ENCODE results near the gene PRPF38A.
"Not testable (repeated sequence)": the region's sequence is repeated elsewhere in the genome, so short reads cannot be mapped to it uniquely, and the experiment has no call there.

The PRPF38A gene

DNA sequence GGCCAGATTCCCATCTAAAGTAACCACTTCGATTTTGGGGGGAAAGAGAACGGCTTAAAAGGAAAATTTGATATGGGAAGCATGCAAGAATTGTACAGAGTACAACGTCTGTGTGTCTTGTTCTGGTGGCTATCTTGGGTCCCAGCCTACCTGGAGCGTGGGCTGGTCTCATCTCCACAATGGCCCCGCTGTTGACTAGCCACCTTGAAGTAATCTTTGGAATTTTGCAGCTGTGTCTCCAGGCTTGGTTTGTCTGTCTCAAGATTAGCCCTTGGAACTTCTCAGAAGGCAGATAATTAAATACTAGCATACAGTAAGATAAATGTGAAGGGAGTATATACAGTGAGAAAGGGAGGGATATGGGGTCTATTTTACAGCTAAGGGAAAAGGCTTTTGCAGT, 37.1 kb upstream of the PRPF38A start:
- no peak overlapping the region for H3K4me2 ChIP-seq (ENCODE audit: low read length)
- H3K4me3 ChIP-seq (ENCODE audit: low read depth, low read length), result no peak overlapping the region
- no peak overlapping the region for H2BK12ac ChIP-seq (ENCODE audit: low read length)
- no peak overlapping the region for H3K18ac ChIP-seq (ENCODE audit: low read length)
- H3K23ac ChIP-seq (ENCODE audit: low read length), result no peak overlapping the region
- no peak overlapping the region for H3K14ac ChIP-seq (ENCODE audit: low read length)
- no peak overlapping the region for H4K12ac ChIP-seq (ENCODE audit: low read depth, low read length)
- H3K79me2 ChIP-seq (ENCODE audit: control insufficient read depth, insufficient read depth, low read length, poor library complexity), result peaks cover 12% of the 10 kb centered on the region
- H3K4ac ChIP-seq (ENCODE audit: low read depth, low read length), result no peak overlapping the region
- H3K4me1 ChIP-seq (ENCODE audit: control insufficient read depth in 1 of 2, insufficient read depth in 2 of 2, low read length in 2 of 2), result peaks cover 11 to 12% of the 10 kb centered on the region in 2 experiments
- no CpG with 5 or more reads among the region's 5 CpGs for WGBS (ENCODE audit: extremely low coverage, insufficient coverage, insufficient read length)
- DNase-seq, result no peak
- H3K9ac ChIP-seq (ENCODE audit: low read length), result no peak overlapping the region
- H3K9me3 ChIP-seq (ENCODE audit: insufficient read depth, low read depth, low read length), result no peaks in the 10 kb centered on the region
- H3K27ac ChIP-seq (ENCODE audit: low read depth, low read length), result no peak overlapping the region
- H2AFZ ChIP-seq (ENCODE audit: insufficient read depth, low read length, poor library complexity), result no peak overlapping the region
- H3K36me3 ChIP-seq (ENCODE audit: control insufficient read depth in 1 of 2, insufficient read depth in 2 of 2, low read length in 2 of 2), result peaks cover 4 to 13% of the 10 kb centered on the region in 2 experiments
- no peak overlapping the region for H4K91ac ChIP-seq (ENCODE audit: low read depth, low read length)
- H4K8ac ChIP-seq (ENCODE audit: low read depth, low read length), result no peak overlapping the region
- H3K27me3 ChIP-seq (ENCODE audit: insufficient read depth, low read length), result no peaks in the 10 kb centered on the region
- H2BK120ac ChIP-seq (ENCODE audit: insufficient read depth, low read length, poor library complexity), result no peak overlapping the region
- H2AK5ac ChIP-seq (ENCODE audit: low read length), result no peak overlapping the region
- peaks cover 10% of the 10 kb centered on the region for H3K79me1 ChIP-seq (ENCODE audit: low read length)
- no peak overlapping the region for H2BK5ac ChIP-seq (ENCODE audit: low read depth, low read length, poor library complexity)

DNA sequence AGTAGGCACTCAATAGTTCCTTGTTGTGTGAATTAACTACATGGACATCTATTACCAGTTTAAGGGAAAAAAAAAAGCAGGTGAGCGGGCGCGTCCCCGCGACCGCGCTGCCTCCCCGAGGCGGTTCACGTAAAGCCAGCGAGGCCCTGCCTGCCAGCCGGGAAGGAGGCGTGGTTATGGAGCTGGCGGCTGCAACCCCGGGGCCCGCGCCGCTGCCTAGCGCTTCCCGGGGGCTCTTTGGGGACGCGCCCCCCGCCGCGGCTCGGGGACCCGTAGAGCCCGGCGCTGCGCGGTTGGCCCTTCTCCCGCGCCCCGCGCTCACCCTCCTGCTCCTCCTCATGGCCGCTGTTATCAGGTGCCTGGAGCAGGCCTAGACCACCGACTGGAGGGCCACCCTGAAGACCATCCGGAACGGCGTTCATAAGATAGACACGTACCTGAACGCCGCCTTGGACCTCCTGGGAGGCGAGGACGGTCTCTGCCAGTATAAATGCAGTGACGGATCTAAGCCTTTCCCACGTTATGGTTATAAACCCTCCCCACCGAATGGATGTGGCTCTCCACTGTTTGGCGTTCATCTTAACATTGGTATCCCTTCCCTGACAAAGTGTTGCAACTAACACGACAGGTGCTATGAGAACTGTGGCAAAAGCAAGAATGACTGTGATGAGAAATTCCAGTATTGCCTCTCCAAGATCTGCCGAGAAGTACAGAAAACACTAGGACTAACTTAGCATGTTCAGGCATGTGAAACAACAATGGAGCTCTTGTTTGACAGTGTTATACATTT, 35.8 kb upstream of the PRPF38A start:
- Histone ChIP-seq H3K4me2 (ENCODE audit: low read length) (peak overlapping the region; percentile 89), H4K91ac (ENCODE audit: low read depth, low read length) (peak overlapping the region; percentile 41), H2AFZ (ENCODE audit: insufficient read depth, low read length, poor library complexity) (peak overlapping the region; percentile 80), H3K9me3 (ENCODE audit: insufficient read depth, low read depth, low read length) (no peaks in the 10 kb centered on the region), H3K36me3 (ENCODE audit: control insufficient read depth in 1 of 2, insufficient read depth in 2 of 2, low read length in 2 of 2) (peaks cover 5 to 12% of the 10 kb centered on the region in 2 experiments), H3K14ac (ENCODE audit: low read length) (peak overlapping the region; percentile 74), H2BK5ac (ENCODE audit: low read depth, low read length, poor library complexity) (no peak overlapping the region), H3K27ac (ENCODE audit: low read depth, low read length) (no peak overlapping the region), H3K4me3 (ENCODE audit: low read depth, low read length) (peak overlapping the region; percentile 82), H2BK120ac (ENCODE audit: insufficient read depth, low read length, poor library complexity) (no peak overlapping the region), H3K4me1 (ENCODE audit: control insufficient read depth in 1 of 2, insufficient read depth in 2 of 2, low read length in 2 of 2) (peaks cover 11 to 12% of the 10 kb centered on the region in 2 experiments), H3K18ac (ENCODE audit: low read length) (peak overlapping the region; percentile 8), H3K79me1 (ENCODE audit: low read length) (peaks cover 10% of the 10 kb centered on the region), H3K23ac (ENCODE audit: low read length) (no peak overlapping the region), H3K79me2 (ENCODE audit: control insufficient read depth, insufficient read depth, low read length, poor library complexity) (peaks cover 12% of the 10 kb centered on the region), H4K8ac (ENCODE audit: low read depth, low read length) (peak overlapping the region; percentile 72), H3K4ac (ENCODE audit: low read depth, low read length) (no peak overlapping the region), H4K12ac (ENCODE audit: low read depth, low read length) (no peak overlapping the region), H3K27me3 (ENCODE audit: insufficient read depth, low read length) (no peaks in the 10 kb centered on the region), H2BK12ac (ENCODE audit: low read length) (no peak overlapping the region), H2AK5ac (ENCODE audit: low read length) (no peak overlapping the region), H3K9ac (ENCODE audit: low read length) (peak overlapping the region; percentile 73)
- no CpG with 5 or more reads among the region's 51 CpGs for WGBS (ENCODE audit: extremely low coverage, insufficient coverage, insufficient read length)
- peak; percentile 46 to 69 for DNase-seq

DNA sequence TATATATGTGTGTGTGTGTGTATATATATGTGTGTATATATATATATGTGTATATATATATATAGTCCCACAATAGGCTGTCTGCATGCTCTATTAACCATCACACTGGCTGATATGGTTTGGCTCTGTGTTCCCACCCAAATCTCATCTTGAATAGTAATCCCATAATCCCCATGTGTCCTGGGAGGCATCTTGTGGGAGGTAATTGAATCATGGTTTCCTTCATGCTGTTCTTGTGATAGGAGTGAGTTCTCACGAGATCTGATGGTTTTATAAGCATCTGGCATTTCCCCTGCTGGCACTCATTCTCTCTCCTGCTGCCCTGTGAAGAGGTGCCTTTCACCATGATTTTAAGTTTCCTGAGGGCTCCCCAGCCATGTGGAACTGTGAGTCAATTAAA, 34.6 kb upstream of the PRPF38A start:
- not testable (repeated sequence) for H2BK5ac ChIP-seq (ENCODE audit: low read depth, low read length, poor library complexity); H3K4me3 ChIP-seq (ENCODE audit: low read depth, low read length); H3K27me3 ChIP-seq (ENCODE audit: insufficient read depth, low read length); H3K79me1 ChIP-seq (ENCODE audit: low read length); H3K9me3 ChIP-seq (ENCODE audit: insufficient read depth, low read depth, low read length); H4K8ac ChIP-seq (ENCODE audit: low read depth, low read length); H3K4me1 ChIP-seq (ENCODE audit: control insufficient read depth in 1 of 2, insufficient read depth in 2 of 2, low read length in 2 of 2); H2AFZ ChIP-seq (ENCODE audit: insufficient read depth, low read length, poor library complexity); H2BK120ac ChIP-seq (ENCODE audit: insufficient read depth, low read length, poor library complexity); H2AK5ac ChIP-seq (ENCODE audit: low read length); H3K23ac ChIP-seq (ENCODE audit: low read length); H4K91ac ChIP-seq (ENCODE audit: low read depth, low read length); H3K4me2 ChIP-seq (ENCODE audit: low read length); H3K9ac ChIP-seq (ENCODE audit: low read length); H4K12ac ChIP-seq (ENCODE audit: low read depth, low read length); DNase-seq; H3K18ac ChIP-seq (ENCODE audit: low read length); H3K27ac ChIP-seq (ENCODE audit: low read depth, low read length); H2BK12ac ChIP-seq (ENCODE audit: low read length); H3K14ac ChIP-seq (ENCODE audit: low read length); H3K4ac ChIP-seq (ENCODE audit: low read depth, low read length)
- no CpG with 5 or more reads among the region's 1 CpG for WGBS (ENCODE audit: extremely low coverage, insufficient coverage, insufficient read length)
- Histone ChIP-seq H3K79me2 (ENCODE audit: control insufficient read depth, insufficient read depth, low read length, poor library complexity) (peaks cover 12% of the 10 kb centered on the region), H3K36me3 (ENCODE audit: control insufficient read depth in 1 of 2, insufficient read depth in 2 of 2, low read length in 2 of 2) (peaks cover 7 to 16% of the 10 kb centered on the region in 2 experiments)

DNA sequence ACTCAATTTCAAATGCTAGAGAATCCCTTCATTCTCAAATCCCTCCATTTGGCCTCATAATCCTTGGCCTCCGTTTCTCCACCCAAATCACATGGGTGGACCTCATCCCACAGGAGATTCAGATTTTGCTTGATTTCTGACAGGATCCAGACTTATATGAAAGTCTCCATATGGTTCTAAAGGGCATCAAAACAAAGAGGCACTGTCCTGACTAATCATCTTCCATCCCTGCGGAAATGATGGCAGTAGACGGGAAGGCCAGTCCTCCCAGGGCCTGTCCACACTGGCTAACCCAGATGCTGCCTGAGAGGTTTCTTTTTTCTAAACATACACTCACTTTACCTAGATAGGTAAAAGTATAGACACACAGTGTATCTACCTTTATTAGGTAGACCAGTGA, 19.0 kb upstream of the PRPF38A start:
- no CpG with 5 or more reads among the region's 3 CpGs for WGBS (ENCODE audit: extremely low coverage, insufficient coverage, insufficient read length)
- Histone ChIP-seq H3K23ac (ENCODE audit: low read length) (no peak overlapping the region), H3K79me2 (ENCODE audit: control insufficient read depth, insufficient read depth, low read length, poor library complexity) (no peaks in the 10 kb centered on the region), H2AK5ac (ENCODE audit: low read length) (no peak overlapping the region), H3K79me1 (ENCODE audit: low read length) (peaks cover 2% of the 10 kb centered on the region), H3K36me3 (ENCODE audit: control insufficient read depth in 1 of 2, insufficient read depth in 2 of 2, low read length in 2 of 2) (peaks cover 27 to 55% of the 10 kb centered on the region in 2 experiments), H3K4me3 (ENCODE audit: low read depth, low read length) (no peak overlapping the region), H2BK5ac (ENCODE audit: low read depth, low read length, poor library complexity) (no peak overlapping the region), H3K4me1 (ENCODE audit: control insufficient read depth in 1 of 2, insufficient read depth in 2 of 2, low read length in 2 of 2) (peaks cover 2 to 5% of the 10 kb centered on the region in 2 experiments), H2AFZ (ENCODE audit: insufficient read depth, low read length, poor library complexity) (no peak overlapping the region), H4K12ac (ENCODE audit: low read depth, low read length) (no peak overlapping the region), H3K14ac (ENCODE audit: low read length) (no peak overlapping the region), H3K4me2 (ENCODE audit: low read length) (no peak overlapping the region), H3K18ac (ENCODE audit: low read length) (no peak overlapping the region), H4K8ac (ENCODE audit: low read depth, low read length) (no peak overlapping the region), H2BK120ac (ENCODE audit: insufficient read depth, low read length, poor library complexity) (no peak overlapping the region), H4K91ac (ENCODE audit: low read depth, low read length) (no peak overlapping the region), H3K27me3 (ENCODE audit: insufficient read depth, low read length) (no peaks in the 10 kb centered on the region), H3K9me3 (ENCODE audit: insufficient read depth, low read depth, low read length) (no peaks in the 10 kb centered on the region), H3K27ac (ENCODE audit: low read depth, low read length) (no peak overlapping the region), H2BK12ac (ENCODE audit: low read length) (no peak overlapping the region), H3K4ac (ENCODE audit: low read depth, low read length) (no peak overlapping the region), H3K9ac (ENCODE audit: low read length) (no peak overlapping the region)
- no peak for DNase-seq

All from trophoblast cell (in vitro differentiated cells and primary cell).